Measurements from ENCODE around the gene UBC. TPM values are rescaled to one million over a fixed set of nuclear protein-coding genes. Genes with fewer than 3 reads are reported as not detected.

The UBC gene
- polyA plus RNA-seq, 1 donor, result 759 TPM

- DNase-seq (ENCODE audit: low read depth), result no peak
Observed at GRCh38 chr12:124865728-124866127, 48.7 kb downstream of the UBC start.

- no peak for DNase-seq (ENCODE audit: low read depth)
Observed at GRCh38 chr12:124864326-124864752, 50.1 kb downstream of the UBC start.

GRCh38 chr12:124863416-124864325, 50.8 kb downstream of the UBC start, which contains the start of gene SCARB1:
Gene SCARB1 (minus strand): TSS chr12:124863864. CDS start chr12:124863720, 144 bp downstream.
- DNase-seq (ENCODE audit: low read depth), result no peak

GRCh38 chr12:124862768-124863415, 51.6 kb downstream of the UBC start:
- DNase-seq (ENCODE audit: low read depth), result no peak

- DNase-seq (ENCODE audit: low read depth), result no peak
Observed at GRCh38 chr12:124861898-124862676, 52.4 kb downstream of the UBC start.

Other genes starting within 250 kb of the UBC start
- 20.7 TPM for gene SCARB1, start 50.8 kb downstream of the UBC start, polyA plus RNA-seq (ENCODE audit: insufficient read length)
- gene DHX37, start 74.5 kb upstream of the UBC start, polyA plus RNA-seq (ENCODE audit: insufficient read length), result 9.6 TPM
- gene BRI3BP, start 79.0 kb upstream of the UBC start, polyA plus RNA-seq (ENCODE audit: insufficient read length), result 2.7 TPM
- gene AACS, start 150.8 kb upstream of the UBC start, polyA plus RNA-seq (ENCODE audit: insufficient read length), result 24.5 TPM